Uterus (tissue), 2 donors: ENCODE data around the gene SBF1.

Source experiments
- POLR2A ChIP-seq, 2 donors: fragments of 450-650 bp; IDR thresholded peaks; one replicate each; pipeline ENCODE4 v1.6.1; 2016; ENCODE audit warnings: antibody characterized with exemption in 2 of 2, mild to moderate bottlenecking in 1 of 2, moderate library complexity in 1 of 2
- TF ChIP-seq, protein P1 (sequence below), 4 experiments: fragments of 200-600 bp in 2 of 4; fragments of 450-650 bp in 2 of 4; sonication (generic) in 2 of 4; IDR thresholded peaks; one replicate each; pipeline ENCODE4 v1.5.1; 2016 to 2019; ENCODE audit warnings: antibody characterized with exemption in 4 of 4, mild to moderate bottlenecking in 2 of 4, moderate library complexity in 1 of 4

DNA sequence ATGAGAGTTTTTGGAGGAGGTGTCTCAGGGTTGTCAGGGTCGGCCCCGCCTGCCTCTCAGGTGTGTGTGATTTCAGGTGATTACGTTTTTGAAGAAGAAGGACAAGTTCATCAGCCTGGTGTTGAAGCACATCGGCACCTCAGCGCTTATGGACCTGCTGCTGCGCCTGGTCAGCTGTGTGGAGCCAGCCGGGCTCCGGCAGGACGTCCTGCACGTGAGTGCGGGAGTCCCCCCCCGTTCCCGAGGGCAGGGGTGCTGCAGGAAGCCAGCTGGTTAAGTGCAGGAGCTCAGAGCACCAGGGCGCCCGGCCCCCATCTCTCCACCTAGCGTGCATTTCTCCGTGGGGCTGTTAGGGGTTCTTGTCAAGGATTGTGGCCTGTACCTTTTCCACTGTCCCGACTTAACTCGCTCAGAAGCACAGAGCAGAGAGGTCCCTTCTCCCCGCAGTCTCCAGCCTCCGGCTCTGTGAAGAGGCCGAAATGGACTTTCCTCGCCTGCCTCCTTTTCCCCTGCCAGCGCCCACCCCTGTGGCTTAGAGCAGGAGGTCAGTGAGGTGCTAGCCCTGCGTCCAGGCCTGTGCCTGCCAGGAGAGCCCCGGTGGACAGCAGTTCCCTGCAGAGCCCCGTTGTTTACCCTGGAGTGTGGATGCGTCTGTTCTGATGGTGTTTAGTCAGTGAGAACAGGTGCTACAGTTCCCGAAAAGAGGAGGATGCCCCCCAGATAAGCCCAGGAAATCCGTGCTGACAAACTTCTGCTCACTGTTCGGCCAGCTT, 60.2 kb downstream of the SBF1 start:
- TF ChIP-seq, protein P1, sequence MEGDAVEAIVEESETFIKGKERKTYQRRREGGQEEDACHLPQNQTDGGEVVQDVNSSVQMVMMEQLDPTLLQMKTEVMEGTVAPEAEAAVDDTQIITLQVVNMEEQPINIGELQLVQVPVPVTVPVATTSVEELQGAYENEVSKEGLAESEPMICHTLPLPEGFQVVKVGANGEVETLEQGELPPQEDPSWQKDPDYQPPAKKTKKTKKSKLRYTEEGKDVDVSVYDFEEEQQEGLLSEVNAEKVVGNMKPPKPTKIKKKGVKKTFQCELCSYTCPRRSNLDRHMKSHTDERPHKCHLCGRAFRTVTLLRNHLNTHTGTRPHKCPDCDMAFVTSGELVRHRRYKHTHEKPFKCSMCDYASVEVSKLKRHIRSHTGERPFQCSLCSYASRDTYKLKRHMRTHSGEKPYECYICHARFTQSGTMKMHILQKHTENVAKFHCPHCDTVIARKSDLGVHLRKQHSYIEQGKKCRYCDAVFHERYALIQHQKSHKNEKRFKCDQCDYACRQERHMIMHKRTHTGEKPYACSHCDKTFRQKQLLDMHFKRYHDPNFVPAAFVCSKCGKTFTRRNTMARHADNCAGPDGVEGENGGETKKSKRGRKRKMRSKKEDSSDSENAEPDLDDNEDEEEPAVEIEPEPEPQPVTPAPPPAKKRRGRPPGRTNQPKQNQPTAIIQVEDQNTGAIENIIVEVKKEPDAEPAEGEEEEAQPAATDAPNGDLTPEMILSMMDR (IDR thresholded peaks at IDR 0.05), result no peak
- TF ChIP-seq POLR2A (IDR thresholded peaks at IDR 0.05), result no peak
